GM13976 (cell line): Measurements from ENCODE around the gene TTC23L.
A peak's percentile ranks its signal among the peaks of the same experiment; 100 is the strongest.

Source experiments
- DNase-seq: peaks from one replicate; pipeline ENCODE4 v3.0.0; 2012; ENCODE audit warnings: low spot score
- in situ Hi-C: fragments of 300-500 bp; cut with MboI; formaldehyde crosslinking; loops from one replicate; pipeline ENCODE4 v1.12.0; 2022; ENCODE audit warnings: low sequenced_read_pairs, mixed read lengths, inconsistent platforms; ENCODE audit not compliant: unreplicated experiment
- TF ChIP-seq, protein P1 (sequence below): IDR thresholded peaks from 2 replicates; pipeline ENCODE4 v1.5.1; 2012; ENCODE audit warnings: borderline replicate concordance, mild to moderate bottlenecking; ENCODE audit not compliant: insufficient read depth; ENCODE audit errors: extremely low read depth, missing control alignments, control extremely low read depth

TTC23L gene, protein sequence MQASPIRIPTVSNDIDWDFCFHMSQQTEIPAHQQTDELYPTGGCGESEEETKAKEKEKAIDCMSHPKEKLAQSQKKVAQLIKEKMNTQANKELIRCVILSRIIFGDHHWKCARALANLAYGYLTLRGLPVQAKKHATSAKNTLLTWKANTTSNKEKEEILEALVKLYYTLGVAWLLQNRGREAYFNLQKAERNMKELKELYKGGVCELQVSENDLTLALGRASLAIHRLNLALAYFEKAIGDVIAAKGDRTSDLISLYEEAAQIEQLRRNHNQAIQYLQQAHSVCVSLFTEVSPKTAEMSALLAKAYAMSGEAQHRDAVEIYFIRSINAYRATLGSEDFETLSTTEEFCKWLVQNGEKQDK

DNA sequence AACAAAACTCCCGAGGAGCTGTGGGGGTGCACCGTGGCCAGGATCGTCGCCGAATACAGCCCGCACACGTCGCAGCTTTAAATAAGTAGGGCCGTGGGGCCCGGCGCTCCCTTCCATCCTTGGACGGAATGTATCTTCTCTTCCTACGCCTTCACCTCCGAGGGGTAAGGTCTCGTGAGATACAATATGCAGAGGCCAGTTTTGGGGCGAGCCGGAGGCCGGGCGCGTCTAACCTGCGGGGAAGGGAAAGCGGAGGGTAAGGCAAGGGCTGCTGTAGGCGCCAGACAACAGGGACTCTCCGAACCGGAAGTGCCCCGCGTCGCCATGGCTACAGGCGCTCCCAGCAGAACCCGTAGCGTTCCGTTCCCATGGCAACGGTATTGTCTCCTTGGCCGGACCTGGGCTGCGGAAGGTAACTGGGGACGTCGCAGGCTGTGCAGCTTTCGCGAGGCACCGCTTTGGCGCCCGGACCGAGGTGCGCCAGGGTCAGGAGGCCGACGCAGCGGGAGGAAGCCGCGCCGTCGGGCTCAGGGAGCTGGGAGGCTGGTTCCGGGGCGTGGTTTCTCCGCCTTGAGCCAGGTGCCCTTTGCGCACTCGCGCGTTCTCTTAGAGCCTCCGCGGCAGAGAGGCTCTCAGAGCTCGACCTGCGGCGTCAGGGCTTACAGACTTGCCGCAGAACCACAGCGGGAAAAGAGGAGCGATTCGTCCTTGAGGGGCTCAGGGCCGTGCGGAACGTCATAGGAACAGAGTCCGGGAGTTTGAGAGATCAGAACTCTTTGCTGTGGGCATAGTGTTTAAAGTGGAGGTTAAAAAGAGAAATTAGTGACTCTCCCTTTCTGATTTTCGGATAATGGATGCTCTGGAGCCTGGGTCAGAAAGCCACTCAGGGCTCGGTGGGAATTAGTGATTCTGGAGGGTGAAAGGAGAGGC lies at the start of gene TTC23L:
TTC23L (plus strand) TSS at position 380 of the 930 bp plus-strand sequence. CDS start 1,508 bp downstream, outside the sequence.
- in situ Hi-C loops = no loop called here
- DNase-seq = peak; percentile 95
- TF ChIP-seq, protein P1, sequence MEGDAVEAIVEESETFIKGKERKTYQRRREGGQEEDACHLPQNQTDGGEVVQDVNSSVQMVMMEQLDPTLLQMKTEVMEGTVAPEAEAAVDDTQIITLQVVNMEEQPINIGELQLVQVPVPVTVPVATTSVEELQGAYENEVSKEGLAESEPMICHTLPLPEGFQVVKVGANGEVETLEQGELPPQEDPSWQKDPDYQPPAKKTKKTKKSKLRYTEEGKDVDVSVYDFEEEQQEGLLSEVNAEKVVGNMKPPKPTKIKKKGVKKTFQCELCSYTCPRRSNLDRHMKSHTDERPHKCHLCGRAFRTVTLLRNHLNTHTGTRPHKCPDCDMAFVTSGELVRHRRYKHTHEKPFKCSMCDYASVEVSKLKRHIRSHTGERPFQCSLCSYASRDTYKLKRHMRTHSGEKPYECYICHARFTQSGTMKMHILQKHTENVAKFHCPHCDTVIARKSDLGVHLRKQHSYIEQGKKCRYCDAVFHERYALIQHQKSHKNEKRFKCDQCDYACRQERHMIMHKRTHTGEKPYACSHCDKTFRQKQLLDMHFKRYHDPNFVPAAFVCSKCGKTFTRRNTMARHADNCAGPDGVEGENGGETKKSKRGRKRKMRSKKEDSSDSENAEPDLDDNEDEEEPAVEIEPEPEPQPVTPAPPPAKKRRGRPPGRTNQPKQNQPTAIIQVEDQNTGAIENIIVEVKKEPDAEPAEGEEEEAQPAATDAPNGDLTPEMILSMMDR = no peak

DNA sequence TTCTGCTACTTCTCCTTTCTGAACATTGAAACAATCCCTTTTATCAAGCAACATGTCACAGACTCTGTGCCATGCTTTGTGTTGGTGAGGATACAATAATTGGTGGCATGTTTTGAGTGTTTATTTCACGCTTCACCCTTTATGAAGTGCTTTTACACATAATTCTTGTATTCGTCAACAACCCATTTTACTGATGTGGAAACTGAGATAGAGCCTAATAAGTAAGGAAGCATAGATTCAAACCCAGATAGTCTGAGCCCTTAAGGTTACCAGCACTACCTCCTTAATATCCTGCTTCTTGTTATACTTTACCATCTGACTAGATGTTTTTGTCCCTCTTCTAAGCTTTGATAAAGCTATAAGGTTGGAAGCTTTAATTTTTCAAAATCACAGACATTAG lies 49.3 kb upstream of the TTC23L start:
- in situ Hi-C loops = no loop called here
- no peak for DNase-seq
- TF ChIP-seq, protein P1 = no peak

DNA sequence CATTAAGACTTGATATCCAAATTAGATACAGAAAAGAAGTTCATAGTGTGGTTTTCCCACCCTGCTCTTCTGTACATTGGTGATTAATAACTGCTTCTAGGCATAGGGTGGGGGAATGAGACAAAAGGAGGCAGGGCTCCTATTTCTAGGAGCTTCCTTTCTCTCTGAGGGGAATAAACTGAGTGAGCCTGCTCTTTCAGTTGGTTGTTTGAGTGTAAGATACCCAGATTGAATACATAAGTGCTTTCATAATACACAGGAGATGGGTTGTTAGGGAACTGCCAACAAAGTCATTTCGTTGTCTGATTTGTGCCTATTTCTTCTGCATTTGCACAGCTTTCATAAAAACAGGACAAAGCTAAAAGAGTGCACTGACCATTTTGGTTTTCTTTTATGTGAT lies 48.9 kb upstream of the TTC23L start:
- in situ Hi-C loops = no loop called here
- TF ChIP-seq, protein P1 = no peak
- DNase-seq = no peak

DNA sequence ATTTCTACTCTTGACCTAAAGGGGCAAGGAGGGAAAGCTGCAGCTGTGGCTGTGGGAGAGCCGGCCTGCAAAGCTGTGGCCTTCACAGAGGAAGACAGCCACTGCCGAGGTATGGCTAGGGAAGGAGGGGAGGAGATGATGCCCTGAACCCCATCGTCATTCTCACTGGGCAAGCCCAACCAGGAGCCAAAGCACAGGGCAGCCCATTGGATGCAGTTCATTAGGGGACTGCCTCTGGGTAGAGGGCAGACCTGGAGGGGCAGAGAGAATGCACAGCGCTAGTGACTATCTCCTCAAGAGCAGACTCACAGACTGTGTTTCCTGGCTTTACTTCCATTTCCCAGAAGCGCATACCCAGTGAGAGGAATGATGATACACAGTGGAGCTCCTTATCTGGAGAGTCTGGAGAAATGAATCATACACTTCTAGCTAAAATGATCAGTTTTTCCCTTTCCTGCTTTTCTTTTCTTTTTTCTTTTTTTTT lies 47.2 kb upstream of the TTC23L start:
- DNase-seq = no peak
- TF ChIP-seq, protein P1 = no peak
- in situ Hi-C loops = no loop called here

DNA sequence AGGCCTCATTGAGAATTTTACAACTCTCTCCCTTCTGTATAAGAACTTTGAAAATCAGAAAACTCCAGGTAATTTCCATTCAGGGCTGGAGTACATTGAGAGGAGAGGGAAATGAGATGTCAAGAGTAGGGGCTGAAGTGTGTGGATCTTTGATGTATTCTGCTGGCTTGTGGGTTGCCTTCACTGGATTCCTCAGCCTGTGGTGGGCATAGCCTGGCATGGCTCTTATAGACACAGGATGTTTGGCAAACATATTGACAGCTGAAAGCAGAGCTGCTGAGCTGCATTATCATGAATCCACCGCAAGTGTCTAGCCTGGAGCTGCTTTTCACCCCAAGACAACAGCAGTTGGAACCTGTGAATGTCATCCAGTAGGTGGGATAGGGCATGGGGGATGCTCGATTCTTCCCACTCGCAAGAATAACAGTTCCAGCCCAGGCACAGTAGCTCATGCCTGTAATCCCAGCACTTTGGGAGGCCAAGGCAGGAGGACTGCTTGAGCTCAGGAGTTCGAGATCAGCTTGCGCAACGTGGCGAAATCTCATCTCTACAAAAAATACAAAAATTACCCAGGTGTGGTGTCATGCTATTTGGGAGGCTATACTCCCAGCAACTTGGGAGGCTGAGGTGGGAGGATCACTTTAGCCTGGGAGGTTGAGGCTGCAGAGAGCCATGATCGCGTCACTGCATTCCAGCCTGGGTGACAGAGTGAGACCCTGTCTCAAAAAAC lies 36.0 kb upstream of the TTC23L start:
- in situ Hi-C loops = no loop called here
- TF ChIP-seq, protein P1 = no peak
- no peak for DNase-seq

DNA sequence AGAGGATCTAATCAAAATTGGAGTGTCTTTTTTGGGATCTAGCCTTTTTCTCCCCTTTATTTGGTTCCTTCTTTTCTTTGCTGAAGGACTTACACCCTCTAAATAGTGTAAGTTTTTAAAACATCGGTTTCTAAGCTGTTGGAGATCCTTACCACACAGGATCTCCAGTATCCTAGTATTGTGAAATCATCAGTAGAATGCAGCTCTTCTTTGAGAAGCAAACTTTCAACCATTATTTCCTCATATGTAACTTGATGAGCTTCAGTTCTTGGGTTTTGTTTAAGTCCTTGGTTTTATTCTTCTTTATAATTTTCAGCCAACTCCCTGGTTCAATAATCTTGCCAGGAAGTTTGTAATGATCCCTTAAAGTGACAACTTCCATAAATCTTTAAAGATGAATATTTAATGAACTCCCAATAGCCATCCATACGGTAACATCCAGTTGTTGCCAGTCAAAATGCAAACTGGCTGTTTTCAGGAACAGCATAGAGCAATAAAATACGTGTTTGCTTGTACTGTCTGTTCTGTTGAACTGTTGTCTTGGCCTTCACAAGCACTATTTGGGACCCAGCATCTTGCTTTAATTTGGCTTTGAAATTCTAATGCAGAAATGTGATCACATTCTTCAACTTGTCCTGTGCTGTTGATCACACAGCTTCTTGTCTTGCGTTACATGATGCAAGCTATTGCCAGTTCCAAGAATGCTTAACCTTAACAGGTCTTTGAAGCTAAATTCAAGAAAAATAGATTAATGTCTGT lies 34.8 kb upstream of the TTC23L start:
- DNase-seq = no peak
- TF ChIP-seq, protein P1 = no peak
- in situ Hi-C loops = no loop called here
